Skin epidermis (tissue), 12 donors: ENCODE data around the gene NRCAM.
A peak's percentile ranks its signal among the peaks of the same experiment; 100 is the strongest.

Experiments used
- H3K27ac ChIP-seq, 21 experiments: fragments of 200-600 bp; sonication (generic) in 11 of 21; one replicate each; pipeline ENCODE4 v1.5.0; 2020; ENCODE audit warnings: mild to moderate bottlenecking in 3 of 21, inconsistent platforms in 2 of 21, moderate library complexity in 2 of 21
- H3K4me3 ChIP-seq, 7 experiments: fragments of 200-600 bp; sonication (generic) in 2 of 7; one replicate each; pipeline ENCODE4 v1.5.0; 2020; ENCODE audit warnings: inconsistent platforms in 2 of 7, mild to moderate bottlenecking in 2 of 7, moderate library complexity in 1 of 7

NRCAM gene

GRCh38 chr7:108431099-108431498 lies 25.1 kb downstream of the NRCAM start:
- Histone ChIP-seq H3K27ac (no peak overlapping the region), H3K4me3 (no peak overlapping the region)

- no peak overlapping the region for H3K27ac ChIP-seq
- no peak overlapping the region for H3K4me3 ChIP-seq
Observed at GRCh38 chr7:108430664-108431063, 25.6 kb downstream of the NRCAM start.

- Histone ChIP-seq H3K4me3 (no peak overlapping the region), H3K27ac (no peak overlapping the region)
Observed at GRCh38 chr7:108427766-108428165, 28.5 kb downstream of the NRCAM start.

DNA sequence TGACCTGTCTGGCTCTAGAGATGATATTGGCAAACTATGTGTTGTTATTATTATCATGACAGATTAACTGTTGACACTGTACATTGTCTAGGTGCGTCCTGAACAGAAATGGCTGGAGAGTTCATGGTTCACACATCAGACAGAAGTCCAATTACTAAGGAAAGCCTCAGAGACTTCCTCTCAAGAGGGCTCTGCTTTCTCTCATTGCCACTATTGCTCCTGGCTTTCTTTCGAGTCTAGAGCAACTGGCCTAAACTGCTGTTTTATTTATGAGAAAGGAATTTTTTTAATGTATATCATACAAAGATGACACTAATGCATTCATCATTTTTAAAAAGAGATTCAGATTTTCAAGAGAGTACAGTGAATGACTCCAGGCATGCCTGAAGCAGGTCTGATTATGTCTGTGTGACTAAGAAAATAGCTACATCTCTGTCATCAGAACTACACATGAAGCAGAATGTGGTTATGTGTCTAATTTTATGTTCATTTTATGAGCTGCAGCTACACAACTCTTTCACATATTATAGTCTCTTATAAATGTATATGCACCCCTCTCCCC lies 30.4 kb downstream of the NRCAM start:
- H3K27ac ChIP-seq, result no peak overlapping the region
- H3K4me3 ChIP-seq, result no peak overlapping the region

DNA sequence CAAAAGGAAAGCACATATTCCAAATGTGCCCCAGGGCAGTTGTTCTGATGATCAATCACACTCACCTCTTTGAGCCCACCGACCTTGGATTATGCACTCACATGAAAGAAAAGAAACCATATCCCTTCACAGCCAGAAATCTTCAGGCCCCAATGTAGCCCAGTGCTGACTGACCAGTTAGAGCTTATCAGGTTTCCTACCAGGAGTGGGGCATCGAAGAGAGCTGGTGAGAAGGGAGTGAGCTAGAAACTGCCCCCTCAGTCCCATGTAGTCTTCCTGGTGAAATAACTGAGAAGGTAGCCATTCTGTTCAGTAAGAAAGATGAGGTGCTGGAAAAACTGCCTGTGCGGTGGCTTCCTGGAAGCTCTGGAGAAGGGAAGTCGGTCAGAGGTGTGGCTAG lies 32.2 kb downstream of the NRCAM start:
- H3K27ac ChIP-seq, result no peak overlapping the region
- H3K4me3 ChIP-seq, result no peak overlapping the region

- Histone ChIP-seq H3K4me3 (no peak overlapping the region), H3K27ac (no peak overlapping the region)
Observed at GRCh38 chr7:108423089-108423989, 32.9 kb downstream of the NRCAM start.

DNA sequence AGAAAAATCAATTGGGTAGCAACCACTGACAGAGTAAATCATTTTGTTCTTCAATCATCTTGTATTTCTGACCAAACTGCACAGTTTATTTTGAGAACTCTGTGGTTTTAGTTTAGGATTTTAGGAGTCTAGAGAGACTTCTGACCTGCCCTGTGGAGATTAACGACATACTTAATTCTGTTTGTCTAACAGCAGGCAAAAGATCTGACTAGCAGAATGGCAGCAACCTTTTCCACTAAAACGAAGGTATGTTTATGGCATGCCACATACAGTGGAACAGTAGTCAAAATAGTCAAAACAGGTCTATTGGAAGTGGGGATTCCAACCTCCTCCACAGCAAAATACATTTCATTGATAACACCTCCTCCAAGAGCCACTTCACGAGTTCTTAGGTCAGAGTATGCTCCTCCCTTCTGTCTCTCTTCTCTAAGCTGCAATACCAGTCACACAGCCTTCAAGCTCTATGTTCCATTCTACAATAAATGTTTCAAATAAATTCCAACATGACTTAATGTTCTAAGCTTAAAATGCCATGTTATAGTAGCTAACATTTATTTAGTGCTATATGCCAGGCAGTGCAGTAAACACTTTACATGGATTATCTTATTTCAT lies 34.4 kb downstream of the NRCAM start:
- H3K27ac ChIP-seq, result no peak overlapping the region
- no peak overlapping the region for H3K4me3 ChIP-seq

- H3K27ac ChIP-seq, result no peak overlapping the region
- H3K4me3 ChIP-seq, result no peak overlapping the region
Observed at GRCh38 chr7:108419961-108420908, 36.0 kb downstream of the NRCAM start.

- Histone ChIP-seq H3K27ac (no peak overlapping the region), H3K4me3 (no peak overlapping the region)
Observed at GRCh38 chr7:108418946-108419345, 37.3 kb downstream of the NRCAM start.

- Histone ChIP-seq H3K27ac (no peak overlapping the region), H3K4me3 (no peak overlapping the region)
Observed at GRCh38 chr7:108417926-108418325, 38.3 kb downstream of the NRCAM start.

- H3K27ac ChIP-seq, result no peak overlapping the region
- H3K4me3 ChIP-seq, result no peak overlapping the region
Observed at GRCh38 chr7:108417144-108417543, 39.1 kb downstream of the NRCAM start.

GRCh38 chr7:108415821-108416536 lies 40.3 kb downstream of the NRCAM start:
- Histone ChIP-seq H3K4me3 (no peak overlapping the region), H3K27ac (peak overlapping the region in 3 of 21 experiments; percentile 6 to 44 (median 15))

- H3K4me3 ChIP-seq, result no peak overlapping the region
Observed at GRCh38 chr7:108415084-108415483, 41.2 kb downstream of the NRCAM start.

DNA sequence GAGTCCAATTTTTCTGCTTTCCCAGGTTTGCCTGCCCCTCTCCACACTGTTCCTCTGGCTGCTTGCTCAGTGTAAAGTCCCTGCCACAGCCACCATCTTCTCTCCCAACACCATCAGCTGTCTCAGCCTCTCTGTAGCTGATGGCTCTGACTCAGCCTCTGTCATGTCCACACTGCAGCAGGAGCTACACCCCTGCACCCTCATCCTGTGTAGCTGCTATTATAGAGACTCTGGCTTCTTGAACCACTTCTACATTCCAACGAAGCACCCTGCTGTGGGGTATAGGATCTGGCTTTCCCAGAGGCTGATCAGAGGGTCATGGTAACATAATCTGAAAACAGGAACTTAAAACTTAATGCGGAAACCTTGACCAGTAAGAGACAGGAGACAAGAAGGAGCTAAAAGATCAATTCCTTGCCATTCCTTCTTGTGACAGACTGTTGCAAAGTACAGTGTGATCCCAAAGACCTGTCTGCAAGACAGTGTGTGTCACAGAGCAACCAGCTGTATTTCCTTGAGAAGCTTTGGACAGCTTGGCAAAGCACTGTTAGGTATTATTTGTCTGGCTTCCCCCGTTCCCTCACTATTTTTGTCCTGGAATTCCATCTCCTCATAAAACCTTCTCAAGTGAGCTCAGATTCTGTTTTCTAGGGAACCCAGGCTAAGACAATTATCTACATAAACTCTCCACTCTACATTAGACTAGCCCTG lies 42.3 kb downstream of the NRCAM start:
- no peak overlapping the region for H3K4me3 ChIP-seq
- no peak overlapping the region for H3K27ac ChIP-seq

More at GRCh38 chr7:108415084-108415483, 41.2 kb downstream of the NRCAM start:
- peak overlapping the region in 1 of 21 experiments; percentile 44 for H3K27ac ChIP-seq

DNA sequence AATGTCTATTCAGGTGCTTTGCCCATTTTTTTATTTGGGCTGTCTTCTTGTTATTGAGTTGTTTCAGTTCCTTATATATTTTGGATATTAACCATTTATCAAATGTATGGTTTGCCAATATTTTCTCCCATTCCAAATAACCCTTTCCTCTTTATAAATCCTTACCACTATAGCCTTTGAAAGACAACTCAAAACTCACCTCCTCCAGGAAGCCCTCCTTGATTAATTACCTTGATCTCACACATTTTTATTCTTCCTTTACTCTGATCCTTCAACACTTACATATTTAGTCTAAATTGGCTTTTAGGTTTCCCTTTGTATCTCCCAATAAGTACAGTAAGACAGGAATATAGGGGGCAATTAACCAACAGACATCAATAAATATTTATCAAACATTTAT lies 42.9 kb downstream of the NRCAM start:
- Histone ChIP-seq H3K4me3 (no peak overlapping the region), H3K27ac (no peak overlapping the region)

GRCh38 chr7:108409146-108409545 lies 47.1 kb downstream of the NRCAM start:
- H3K27ac ChIP-seq, result no peak overlapping the region

DNA sequence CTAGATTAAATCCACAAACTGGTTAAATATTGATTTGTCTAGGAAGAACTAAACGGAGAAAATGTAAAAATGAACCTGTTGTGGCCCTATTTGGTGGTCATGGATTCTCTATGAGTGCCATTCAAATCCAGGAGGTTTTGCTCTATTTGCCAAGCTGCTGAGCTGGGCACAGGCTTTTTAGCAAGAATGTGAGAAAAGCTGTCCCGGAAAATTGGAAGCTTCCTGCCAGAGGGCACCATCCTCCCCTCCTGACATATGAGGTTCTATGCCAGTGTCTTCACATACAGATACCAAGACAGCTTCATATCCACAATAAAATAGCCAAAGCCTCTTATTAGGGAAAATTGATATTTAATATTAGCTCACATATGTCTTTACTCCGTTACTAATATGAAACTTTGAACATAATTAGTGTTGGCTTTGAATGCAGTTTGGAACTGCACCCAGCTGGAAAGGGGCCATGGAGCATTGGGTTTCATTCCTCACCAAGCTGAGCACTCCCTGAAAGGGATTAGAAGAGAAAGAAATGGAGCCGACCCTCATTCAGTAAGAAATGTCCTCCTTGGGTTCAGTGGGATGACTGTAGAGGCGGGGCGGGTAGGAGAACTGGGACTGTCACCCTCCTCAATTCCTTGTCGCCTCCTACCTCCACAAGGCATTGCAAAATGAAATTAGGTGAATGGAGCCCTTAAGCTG lies 47.8 kb downstream of the NRCAM start:
- Histone ChIP-seq H3K27ac (no peak overlapping the region), H3K4me3 (no peak overlapping the region)

More at GRCh38 chr7:108409146-108409545, 47.1 kb downstream of the NRCAM start:
- no peak overlapping the region for H3K4me3 ChIP-seq

DNA sequence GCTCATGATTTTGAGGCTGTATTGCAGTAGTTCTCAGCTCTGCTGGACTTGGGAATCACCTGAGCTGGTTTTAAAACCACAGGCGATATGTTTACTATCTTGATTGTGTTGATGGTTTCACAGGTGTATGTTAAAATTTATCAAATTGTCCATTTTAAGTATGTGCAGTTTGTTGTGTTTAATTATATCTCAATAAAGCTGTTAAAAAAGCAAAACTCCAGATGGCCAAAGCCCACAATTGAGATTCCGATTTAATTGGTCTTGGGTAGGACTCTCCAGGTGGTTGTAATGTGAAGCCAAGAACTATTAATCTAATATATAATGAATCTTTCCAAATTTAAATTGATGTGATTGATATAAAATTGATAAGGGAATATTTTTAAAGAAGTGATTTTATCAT lies 48.6 kb downstream of the NRCAM start:
- H3K4me3 ChIP-seq, result no peak overlapping the region
- H3K27ac ChIP-seq, result no peak overlapping the region
